Stimulated activated CD8-positive, alpha-beta memory T cell treated with anti-CD3 and anti-CD28 coated beads, Interleukin-15, amount 100 ng/mL, for 24 hours (primary cell): ENCODE measurements around the gene COL4A1.

Experiments
- DNase-seq: peaks from one replicate; pipeline ENCODE4 v3.0.0-alpha.2; 2020; ENCODE audit warnings: low read depth

The COL4A1 gene

DNA sequence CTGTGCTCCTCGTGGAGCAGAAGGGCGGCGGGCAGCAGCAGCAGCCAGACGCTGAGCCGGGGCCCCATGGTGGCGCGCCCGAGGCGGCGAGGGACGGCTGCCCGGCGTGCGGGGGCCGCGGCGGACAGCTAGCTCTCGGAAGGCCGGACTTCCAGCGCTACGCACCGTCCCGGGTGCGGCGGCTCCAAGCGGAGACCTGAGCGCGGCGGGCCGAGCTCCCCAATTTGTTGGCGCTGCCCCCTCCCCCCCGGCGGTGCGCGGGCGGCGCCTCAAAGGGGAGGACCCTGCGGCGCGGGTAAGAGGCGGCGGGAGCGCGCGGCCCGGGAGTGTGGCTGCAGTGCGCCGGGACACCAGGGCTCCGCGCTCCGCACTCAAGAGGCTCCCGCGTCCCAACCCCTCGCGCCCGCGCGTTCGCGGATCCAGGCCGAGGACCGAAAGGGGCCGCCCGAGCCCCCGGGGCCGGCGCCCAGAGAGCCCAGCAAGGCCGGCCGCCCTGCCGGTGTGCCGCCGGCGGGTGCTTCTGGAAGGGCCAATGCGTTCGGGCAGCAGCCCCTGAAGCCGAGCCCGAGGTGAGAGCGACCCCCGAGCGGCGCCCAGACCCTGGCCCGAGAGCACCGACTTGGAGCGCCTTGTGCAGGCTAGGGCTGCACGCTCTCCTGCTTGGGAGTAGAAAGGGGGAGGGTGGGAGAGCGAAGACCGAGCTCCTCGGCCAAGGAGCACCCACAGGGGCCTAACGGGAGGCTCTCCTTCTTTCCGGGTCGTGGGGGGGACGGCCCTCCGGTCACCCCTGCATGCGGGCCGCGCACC lies at the start of gene COL4A1, which contains the start of gene COL4A2:
COL4A1 (minus strand) TSS at position 198 of the 807 bp plus-strand sequence; CDS start at position 68, 130 bp downstream.
COL4A2 (plus strand) TSS at position 325 of the 807 bp plus-strand sequence. CDS start 620 bp downstream, outside the sequence.
- DNase-seq: no peak

- DNase-seq: no peak
Observed at GRCh38 chr13:110356362-110356761, 49.4 kb upstream of the COL4A1 start.

DNA sequence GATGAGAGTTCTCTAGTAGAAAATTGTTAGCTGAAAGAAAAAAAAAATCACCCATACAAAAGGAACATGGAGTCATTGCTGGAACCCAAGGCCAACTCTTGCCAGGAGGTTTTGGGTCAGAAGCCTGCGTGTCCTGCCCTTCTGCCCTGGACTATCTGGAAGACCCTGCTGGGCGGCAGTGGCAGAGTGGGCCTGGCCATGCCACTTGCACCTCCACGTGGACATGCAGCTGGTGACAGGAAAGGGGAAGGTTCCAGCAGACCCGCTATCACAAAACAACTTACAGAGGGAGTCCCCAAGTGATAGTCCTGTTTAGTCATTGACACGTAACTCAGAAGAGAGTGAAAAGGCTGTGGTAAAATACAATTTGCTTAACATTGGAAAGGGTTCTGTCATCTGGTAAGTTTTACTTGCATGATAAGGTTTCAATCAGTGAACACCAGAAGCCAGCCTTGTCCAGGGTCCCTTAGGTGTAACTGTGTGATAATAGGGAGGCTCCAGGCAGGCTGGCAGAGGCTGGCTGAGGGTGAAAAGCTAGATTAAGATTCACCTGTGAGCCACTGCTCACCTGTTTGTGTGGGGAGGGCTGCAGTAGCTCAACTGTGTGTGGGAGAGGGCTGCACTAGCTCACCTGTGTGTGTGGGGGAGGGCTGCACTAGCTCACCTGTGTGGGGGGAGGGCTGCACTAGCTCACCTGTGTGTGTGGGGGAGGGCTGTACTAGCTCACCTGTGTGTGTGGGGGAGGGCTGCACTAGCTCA lies 47.9 kb upstream of the COL4A1 start:
- DNase-seq: no peak

GRCh38 chr13:110354123-110354627 lies 47.2 kb upstream of the COL4A1 start:
- DNase-seq: no peak

- DNase-seq: no peak
Observed at GRCh38 chr13:110353339-110353977, 46.5 kb upstream of the COL4A1 start.

DNA sequence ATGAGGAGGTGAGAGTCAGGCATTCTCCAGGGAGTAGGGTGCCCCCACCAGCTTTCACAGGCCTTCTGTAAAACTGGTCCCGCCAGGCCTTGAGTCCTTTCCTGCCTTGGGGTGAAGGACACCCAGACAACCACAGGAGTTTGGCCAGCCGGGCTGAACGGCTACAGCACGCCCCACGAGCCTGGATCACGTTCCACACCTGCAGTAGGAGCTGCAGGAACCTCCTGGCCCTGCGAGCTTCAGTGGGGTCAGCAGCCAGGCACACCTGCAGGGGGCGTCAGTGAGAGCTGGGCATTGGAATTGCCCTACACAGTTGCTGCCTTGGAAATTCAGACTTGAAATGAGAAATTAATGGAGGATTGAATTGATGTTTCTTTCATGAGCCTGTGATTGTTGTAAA lies 45.8 kb upstream of the COL4A1 start:
- DNase-seq: no peak

DNA sequence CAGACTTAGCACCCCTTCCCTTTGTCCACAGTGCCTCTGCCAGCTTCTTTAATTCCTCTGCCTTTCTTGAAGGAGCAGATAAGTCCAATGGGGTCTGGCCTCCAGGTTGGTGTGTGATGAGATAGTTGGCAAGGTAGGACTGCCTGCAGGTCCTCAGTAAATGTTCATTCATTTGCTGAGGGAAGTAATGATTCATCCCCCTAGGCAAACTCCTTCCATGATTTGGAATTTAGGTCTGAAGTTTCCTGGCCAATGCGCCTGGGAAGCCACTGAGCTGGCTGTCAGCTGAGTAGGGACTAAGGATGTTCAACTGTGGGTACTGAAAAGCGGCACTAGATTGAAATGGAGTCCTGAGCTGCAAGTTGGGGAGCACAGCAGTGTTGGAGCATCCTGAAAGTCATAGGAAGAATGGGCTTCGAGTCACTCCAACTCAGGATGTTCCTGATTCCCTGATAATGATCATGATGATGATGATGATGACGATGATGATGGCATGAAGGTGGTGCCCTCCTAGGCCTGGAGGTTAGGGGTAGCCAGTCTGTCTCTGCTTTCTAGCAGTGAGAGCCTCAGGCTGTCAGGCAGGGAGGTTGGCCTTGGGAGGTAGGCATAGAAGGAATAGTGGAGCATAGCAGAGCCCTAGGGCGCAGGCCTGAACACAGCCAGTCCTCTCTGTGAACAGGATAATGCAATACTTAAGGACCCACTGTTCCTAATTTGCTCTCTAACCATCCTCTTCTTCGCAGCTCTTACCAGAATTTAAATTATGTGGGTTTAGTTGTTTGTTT lies 44.9 kb upstream of the COL4A1 start:
- no peak for DNase-seq

DNA sequence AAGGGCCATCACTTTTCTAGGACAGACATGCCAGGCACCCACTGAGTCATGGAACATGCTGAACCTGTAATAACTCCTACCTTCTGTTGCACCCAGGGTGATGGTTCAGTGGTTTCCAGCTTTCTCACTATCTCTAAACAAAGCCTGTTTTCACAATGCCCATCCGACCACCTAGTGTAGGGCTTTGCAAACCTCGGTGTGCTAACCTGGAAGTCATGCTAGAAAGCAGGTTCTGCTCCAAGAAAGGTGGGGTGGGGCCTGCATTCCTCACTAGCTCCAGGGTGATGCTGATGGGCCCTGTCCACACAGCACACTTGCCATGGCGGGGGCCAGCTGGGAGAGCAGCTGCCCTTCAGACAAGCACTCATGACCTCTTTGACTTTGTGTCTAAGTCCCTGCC lies 43.6 kb upstream of the COL4A1 start:
- no peak for DNase-seq

- DNase-seq: no peak
Observed at GRCh38 chr13:110350049-110350448, 43.1 kb upstream of the COL4A1 start.

GRCh38 chr13:110349239-110349638 lies 42.3 kb upstream of the COL4A1 start:
- DNase-seq: no peak

DNA sequence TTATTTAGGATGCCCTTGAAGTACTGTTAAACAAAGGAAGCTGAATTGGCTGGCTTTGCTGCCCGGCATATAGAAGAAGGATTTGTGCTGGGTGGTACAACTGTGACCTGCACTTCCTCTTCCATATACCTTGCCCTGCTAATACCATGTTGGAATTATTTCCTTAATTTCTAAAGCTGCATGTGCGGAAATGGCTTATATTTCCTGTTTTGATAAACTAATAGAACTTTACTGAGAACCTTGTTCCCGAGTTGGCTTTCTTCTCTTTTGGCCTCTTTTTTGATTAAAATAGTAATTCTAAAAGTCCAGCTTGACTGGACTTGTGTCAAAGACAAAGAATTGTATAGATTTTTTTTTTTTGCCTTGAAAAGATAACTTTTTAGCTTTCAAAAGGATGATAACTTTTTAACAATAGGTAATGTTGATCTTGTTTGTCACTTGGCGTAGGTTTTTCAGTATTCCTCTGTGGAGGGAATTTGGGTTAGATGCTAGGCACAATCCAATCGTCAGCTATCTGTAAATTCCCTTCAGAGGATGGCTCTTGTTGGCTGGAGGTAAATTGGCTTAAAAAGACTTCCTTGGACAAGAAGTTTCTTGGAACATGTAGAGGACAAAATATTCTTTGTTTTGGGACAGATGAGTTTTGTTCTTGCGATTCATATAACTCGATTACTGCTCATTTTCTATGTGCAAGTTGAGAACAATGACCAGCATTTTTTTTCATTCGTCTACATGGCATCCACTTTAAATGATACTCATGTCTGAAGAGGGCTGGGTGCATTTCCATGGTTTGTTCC lies 41.5 kb upstream of the COL4A1 start:
- DNase-seq: no peak

DNA sequence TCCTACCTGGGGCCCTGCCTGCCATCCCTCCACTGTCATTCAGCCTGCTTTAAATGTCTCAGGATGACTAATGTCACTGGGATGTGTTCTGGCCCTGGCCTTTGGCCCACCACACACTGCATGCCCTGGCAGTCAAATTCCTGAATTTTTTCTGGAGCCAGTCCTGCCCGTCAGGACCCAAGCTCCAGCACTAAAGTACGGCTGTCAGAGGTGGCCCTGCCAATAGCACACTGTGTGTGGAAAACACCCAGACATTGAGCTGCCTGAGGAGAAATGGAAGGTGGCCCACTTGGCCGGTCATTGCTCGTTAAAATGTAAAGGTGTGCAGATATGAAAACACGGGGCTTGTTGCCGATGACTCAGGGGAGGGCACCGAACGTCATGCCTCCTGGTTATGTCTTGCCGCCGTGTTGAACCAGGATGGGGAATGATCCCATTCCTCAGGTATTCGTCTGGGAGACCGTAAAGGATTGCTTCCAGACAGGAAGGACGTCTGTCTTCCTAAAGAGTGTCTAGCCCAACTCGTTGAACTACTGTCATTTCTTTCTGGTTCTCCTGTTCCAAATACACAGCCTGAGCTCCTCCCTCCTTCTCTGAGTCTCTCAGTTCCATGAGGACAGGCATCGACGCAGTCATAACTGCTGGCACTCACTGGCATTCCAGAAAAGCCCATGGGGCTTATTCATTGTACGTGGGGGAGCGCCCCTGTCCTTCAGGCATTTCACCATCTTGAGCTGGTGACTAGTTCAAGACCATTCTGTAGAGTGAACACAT lies 40.8 kb upstream of the COL4A1 start:
- no peak for DNase-seq

DNA sequence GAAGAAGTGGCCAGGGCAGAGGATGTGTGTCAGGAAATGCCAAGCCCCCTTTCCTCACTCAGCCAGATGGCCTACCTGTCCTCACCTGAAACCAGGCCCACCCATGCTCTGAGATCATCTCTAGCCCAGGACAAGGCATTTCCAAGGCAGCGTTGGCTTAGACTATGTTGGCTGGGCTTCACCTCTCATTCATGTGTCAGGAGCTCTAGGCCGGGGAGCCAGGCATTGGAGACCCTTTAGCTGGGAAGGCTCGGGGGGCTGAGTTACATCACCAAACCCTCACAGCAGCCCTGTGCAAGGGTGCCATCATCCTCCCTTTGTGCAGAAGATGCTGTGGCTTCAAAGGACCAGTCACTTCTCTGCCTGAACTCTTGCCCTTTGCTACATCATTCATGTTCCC lies 40.1 kb upstream of the COL4A1 start:
- no peak for DNase-seq

- DNase-seq: no peak
Observed at GRCh38 chr13:110346661-110347067, 39.7 kb upstream of the COL4A1 start.

DNA sequence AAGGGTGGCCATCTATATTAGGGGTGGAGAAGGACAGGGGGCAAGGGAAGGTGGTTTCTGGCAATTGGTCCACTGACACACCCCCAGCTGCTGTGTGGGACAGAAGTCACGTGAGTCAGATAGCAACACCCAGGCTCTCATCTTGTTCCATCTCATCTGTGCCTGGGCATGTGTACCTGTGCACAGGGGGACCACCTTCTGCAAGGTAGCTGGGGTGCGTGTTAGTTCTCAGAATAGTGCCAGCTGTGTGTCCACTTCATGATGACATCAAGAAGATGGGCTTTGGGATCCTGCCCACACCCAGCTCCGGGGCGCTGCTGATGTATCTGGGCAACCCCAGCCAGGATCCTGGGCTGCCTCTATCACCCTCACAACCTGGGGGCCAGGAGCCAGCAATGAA lies 38.7 kb upstream of the COL4A1 start:
- DNase-seq: no peak

DNA sequence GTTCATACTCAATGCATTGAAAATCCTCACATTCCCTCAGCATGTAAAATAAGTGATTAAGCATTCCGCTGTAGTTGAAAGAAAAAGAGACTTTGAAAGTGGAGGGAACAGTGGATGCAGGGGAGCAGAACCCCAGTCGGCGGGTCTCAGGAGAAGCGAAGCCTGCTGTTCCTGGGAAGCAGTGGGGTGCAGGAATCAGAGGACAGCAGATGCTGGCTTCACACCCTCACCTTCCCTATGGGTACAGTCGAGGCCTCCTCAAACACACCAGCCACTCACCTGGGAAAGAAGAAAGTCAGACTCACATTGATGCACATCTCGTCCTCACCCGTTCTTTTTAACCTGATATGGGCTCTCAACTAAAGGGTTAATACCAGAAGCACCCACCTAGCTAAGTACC lies 38.3 kb upstream of the COL4A1 start:
- DNase-seq: no peak

DNA sequence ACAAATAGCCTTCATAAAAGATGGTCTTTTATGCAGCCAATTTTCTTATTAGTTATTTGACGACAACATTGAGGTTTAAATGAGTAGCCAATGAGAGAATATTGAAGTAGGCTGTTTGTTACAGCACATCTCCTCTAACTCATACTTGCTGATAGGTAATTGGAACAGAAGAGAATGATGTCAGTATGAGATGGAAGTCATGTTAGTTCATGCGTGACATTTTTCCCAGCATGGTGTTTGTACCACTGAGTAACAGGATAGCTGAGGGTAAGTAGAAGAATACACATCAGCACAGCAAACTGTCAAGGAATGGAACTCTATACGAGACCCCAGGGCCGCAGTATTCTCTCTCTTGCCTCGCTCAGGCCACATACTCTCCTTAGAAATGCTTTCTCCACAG lies 37.4 kb upstream of the COL4A1 start:
- no peak for DNase-seq

- no peak for DNase-seq
Observed at GRCh38 chr13:110343241-110343865, 36.4 kb upstream of the COL4A1 start.

DNA sequence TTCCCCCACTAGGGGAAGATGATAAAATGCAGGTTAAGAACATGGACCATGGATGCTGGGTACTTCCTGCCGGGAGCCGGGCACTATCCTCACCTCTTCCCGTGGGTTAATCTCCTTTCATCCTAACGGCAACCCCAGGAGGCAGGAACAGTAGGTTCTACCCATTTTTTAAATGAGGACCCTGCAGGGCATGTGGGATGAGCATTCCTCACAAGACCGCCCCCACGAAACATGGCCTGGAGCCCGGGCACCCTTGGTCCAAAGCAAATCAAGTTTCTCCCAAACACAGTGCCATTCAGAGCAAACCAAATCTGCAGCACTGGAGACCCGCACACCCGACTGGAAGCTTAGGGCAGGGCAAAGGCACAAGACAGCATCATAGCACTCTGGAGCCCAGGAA lies 35.5 kb upstream of the COL4A1 start:
- no peak for DNase-seq
